GM12873 (cell line): Measurements from ENCODE around the gene STARD9.

ENCODE experiments used
- TF ChIP-seq, protein P1 (sequence below): IDR thresholded peaks from 2 replicates; pipeline ENCODE4 v1.5.1; 2012; ENCODE audit warnings: low read depth, mild to moderate bottlenecking, moderate library complexity, low read length, control low read depth; ENCODE audit not compliant: insufficient read depth; ENCODE audit errors: missing control alignments

The STARD9 gene

DNA sequence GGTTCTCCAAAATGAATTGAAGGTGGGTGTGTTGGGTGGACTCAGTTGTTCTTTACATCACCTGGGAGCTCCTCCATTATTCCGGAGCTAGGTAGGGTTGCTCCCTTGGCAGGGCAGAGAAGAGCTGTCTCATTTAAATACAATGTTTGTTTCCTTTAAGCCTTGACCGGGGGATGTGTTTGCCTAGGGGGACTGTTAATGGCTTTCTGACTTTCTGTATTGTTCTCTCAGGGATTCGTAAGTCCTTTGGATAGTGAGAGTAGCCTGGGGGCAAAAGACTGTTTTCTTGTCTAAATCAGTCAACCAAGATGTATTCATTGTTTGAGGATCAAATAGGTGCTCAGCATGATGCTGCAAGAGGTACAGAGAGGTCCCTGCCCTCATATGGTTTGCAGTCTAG is 90.4 kb downstream of the STARD9 start:
- TF ChIP-seq, protein P1, sequence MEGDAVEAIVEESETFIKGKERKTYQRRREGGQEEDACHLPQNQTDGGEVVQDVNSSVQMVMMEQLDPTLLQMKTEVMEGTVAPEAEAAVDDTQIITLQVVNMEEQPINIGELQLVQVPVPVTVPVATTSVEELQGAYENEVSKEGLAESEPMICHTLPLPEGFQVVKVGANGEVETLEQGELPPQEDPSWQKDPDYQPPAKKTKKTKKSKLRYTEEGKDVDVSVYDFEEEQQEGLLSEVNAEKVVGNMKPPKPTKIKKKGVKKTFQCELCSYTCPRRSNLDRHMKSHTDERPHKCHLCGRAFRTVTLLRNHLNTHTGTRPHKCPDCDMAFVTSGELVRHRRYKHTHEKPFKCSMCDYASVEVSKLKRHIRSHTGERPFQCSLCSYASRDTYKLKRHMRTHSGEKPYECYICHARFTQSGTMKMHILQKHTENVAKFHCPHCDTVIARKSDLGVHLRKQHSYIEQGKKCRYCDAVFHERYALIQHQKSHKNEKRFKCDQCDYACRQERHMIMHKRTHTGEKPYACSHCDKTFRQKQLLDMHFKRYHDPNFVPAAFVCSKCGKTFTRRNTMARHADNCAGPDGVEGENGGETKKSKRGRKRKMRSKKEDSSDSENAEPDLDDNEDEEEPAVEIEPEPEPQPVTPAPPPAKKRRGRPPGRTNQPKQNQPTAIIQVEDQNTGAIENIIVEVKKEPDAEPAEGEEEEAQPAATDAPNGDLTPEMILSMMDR, result no peak

DNA sequence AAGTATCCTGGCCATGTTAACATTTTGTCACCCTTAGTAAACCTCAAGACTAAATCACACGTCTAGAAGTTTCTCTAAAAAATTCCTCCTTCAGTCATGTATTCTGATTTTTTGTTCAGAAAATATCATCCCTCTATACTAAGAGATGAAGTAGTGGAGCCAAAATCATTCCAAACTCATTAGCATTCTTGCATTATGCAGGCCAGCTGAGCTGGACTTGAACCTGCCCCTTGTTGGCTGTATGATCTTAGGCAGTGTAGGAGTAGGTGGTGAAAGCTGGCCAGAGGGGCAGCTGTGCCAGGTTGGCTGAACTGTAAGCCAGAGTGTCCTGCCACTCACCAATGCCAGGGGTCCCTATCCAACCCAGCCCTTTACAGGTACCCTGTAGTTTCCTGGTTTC is 92.4 kb downstream of the STARD9 start:
- TF ChIP-seq, protein P1, result no peak

DNA sequence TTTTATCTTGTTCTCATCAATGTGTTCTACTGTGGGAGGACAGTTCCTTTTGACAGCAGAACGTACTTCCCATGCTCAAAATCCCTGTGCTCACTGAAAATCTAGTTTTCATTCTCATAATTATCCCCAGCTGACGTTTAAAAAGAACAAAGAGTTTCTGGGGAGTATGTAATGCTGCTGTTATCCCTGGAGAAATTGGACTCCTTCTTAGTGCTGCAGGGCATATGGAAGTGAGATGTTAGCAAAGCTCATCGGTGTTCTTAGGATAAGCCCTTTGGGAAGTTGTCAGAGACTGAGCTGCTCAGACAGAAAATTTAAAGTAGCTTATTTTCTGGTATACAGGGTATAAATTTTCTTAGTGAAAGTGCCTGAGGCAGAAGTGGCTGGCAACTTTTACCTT is 95.0 kb downstream of the STARD9 start:
- TF ChIP-seq, protein P1, result no peak

DNA sequence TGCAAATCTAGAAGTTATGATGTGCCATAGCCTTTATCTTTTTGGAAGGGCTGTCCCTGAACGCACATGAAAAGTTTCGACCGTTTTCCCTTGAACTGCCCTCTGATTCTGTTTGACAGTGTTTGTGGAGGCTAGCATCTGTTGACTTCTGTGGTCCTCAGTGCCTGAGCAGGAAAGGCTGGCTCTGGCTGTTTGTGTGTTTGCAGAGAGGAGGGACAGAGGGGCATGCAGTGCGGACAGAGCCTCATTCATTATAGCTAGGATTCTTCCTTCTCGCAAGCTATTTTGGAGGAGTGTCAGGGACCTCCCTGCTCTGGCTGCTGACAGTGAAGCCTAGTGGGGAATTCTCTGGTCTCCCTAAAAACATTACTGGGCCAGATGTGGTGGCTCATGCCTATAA is 97.0 kb downstream of the STARD9 start:
- TF ChIP-seq, protein P1, result no peak

DNA sequence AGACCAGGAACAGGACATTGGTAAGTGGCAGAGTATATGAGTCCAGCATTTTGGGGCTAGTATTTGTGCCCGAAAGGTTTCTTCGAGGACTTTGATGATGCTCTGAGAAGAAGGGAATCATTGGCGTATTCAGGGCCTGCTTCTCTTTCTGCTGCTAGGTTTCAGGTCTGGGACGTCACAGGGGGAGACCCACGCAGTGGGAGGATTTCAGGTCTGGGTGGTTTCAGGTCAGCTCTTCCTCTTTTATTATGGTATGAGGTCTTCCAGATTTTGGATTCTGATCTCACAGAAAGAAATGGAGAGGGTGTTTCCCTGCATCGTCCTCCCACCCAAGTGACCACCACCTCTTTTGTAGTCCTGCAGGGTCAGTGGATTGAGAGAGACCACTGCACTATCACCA is 99.1 kb downstream of the STARD9 start:
- TF ChIP-seq, protein P1, result no peak

DNA sequence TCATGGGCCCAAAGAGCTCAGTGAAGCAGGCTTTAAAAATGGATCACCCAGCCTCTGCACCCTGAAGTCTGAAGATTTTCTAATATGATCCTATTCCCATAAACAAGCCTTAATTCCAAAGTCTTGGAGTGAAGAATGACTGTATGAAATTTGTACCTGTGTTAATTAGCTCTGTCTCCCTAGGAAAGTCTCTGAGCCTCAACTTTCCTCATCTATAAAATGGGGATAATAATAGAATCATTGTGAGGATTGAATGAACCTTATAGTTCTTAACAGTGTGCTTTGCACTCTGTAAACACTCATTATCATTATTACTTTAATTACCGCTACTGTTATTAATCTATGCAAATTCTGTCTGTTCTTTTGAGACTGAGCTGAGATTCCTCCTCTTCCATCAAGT is 99.6 kb downstream of the STARD9 start:
- TF ChIP-seq, protein P1, result no peak

DNA sequence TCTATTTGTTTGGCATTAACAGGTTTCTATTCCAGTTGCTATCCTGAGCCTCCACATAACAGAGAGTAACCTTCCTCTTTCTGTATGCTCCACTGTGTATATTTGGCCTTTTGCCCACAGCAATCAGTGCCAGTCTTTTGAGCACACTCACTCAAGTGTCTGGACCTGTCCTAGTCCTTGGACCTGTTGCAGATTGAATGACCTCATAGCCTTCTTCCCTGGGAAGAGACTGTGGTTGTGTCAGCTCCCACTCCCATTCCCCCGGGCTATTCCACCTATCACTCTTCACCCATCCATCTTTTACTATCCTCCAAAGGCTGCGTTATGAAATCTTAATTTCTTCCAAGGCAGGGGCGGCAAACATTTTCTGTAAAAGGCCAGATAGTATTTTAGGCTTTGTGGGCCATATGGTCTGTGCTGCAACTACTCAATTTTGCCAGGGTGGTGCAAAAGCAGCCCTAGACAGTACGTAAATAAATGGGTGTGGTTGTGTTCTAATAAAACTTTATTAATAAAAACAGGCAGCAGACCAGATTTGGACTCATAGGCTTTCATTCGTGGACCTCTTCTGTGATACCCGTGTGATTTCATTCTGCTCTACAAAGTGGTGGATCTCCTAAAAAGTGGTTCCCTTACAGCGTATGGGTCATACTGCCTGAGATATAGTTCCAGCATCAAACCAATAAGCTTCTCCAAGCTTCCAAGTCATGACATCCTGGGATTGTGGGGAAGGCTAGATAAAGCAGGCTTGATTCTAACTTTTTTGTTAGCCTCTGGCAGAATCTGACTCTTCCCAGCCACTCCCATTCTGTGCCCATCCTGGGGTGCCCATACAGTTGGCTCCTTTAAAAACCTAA is 104.1 kb downstream of the STARD9 start:
- TF ChIP-seq, protein P1, result no peak
